LNCAP (cell line): ENCODE data around the gene LRRC3.

Source experiments
- TF ChIP-seq, protein P1 (sequence below): fragments of 450-650 bp; IDR thresholded peaks from 2 replicates; pipeline ENCODE4 v1.5.1; 2017; ENCODE audit warnings: mild to moderate bottlenecking

LRRC3 gene

DNA sequence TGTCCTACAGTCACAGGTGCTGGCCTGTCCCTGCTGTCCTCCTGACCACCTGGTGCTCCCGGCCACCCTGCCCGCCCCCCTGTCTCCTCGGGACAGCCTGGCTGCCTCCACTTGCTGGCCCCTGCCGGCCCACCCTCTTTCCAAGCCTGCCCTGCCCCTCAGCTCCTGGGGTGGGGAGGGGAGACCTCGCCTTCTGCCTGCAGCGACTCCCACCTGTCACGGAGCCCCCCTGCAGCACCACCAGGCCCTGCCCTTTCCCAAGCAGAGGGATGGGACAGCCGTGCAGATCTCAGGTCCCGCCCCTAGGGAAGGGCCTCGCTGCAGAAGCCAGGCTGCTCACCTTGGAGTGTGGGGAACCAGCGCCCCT is 7.5 kb downstream of the LRRC3 start:
- TF ChIP-seq, protein P1, sequence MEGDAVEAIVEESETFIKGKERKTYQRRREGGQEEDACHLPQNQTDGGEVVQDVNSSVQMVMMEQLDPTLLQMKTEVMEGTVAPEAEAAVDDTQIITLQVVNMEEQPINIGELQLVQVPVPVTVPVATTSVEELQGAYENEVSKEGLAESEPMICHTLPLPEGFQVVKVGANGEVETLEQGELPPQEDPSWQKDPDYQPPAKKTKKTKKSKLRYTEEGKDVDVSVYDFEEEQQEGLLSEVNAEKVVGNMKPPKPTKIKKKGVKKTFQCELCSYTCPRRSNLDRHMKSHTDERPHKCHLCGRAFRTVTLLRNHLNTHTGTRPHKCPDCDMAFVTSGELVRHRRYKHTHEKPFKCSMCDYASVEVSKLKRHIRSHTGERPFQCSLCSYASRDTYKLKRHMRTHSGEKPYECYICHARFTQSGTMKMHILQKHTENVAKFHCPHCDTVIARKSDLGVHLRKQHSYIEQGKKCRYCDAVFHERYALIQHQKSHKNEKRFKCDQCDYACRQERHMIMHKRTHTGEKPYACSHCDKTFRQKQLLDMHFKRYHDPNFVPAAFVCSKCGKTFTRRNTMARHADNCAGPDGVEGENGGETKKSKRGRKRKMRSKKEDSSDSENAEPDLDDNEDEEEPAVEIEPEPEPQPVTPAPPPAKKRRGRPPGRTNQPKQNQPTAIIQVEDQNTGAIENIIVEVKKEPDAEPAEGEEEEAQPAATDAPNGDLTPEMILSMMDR, result no peak

DNA sequence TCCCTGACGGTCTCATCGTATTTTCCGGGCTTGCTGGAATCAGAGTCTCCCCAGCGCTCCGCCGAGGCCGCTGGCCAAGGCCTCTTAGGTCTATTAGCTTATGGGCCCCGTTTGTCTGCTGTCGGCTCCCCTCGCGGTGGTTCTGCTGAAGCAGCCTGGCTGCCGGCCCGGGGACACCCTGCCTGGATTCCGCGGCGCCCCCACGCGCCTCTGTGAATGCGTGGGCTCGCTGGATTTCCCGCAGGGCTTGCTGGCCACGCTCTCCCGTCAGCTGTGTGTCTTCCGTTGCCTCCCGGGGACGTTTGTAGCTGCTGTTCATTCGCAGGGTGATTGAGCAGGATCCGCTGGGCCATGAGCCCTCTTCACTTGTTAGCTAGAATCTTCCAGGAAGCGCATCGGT is 8.4 kb downstream of the LRRC3 start:
- TF ChIP-seq, protein P1, result no peak

DNA sequence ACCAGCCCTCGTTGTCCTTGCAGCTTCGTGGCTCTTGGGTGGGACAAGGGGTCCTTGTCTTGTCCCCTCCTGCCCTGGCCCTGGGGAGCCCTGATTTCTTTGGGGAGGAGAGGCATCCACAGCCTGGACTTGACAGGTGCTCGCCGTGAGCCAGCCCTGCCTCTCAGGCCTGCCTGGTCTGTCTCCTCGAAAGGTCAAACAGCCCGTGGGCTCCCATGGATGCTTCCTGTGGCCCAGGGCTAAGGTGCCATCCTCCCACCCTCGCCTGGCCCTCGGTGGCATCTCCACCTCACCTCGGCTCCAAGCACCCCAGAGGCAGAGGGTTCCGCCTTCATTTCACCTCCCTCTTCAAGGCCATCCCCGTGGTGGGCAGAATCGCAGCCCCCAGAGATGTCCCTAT is 9.0 kb downstream of the LRRC3 start:
- TF ChIP-seq, protein P1, result no peak

DNA sequence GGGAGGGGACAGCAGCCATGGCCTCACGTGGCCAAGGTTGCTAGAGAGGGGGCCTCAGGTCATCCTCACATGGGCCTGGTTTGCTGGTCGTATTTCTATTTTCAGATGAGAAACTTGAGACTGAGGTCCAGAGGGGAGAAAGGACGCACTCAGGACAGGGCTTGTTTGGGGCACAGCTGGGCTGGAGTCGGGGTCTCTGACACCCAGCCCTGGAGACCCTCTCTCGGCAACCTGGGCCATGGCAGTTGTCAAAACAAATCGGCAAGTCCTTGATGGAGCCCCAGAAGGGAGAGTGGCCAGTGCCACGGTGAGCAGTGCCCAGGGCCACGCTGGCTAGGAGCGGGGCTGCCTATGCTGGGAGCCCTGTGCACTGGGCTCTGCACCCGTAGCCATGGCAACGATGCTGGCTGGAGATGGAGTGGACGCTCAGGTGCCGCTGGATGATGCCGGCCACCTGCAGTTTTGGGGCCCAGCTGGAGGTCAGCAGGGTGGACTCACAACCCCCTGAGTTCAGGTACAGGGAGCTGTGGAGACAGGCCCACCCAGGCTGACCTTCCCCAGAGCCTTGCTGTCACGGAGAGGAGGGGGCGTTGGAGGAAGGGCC is 11.1 kb downstream of the LRRC3 start:
- TF ChIP-seq, protein P1, result no peak

DNA sequence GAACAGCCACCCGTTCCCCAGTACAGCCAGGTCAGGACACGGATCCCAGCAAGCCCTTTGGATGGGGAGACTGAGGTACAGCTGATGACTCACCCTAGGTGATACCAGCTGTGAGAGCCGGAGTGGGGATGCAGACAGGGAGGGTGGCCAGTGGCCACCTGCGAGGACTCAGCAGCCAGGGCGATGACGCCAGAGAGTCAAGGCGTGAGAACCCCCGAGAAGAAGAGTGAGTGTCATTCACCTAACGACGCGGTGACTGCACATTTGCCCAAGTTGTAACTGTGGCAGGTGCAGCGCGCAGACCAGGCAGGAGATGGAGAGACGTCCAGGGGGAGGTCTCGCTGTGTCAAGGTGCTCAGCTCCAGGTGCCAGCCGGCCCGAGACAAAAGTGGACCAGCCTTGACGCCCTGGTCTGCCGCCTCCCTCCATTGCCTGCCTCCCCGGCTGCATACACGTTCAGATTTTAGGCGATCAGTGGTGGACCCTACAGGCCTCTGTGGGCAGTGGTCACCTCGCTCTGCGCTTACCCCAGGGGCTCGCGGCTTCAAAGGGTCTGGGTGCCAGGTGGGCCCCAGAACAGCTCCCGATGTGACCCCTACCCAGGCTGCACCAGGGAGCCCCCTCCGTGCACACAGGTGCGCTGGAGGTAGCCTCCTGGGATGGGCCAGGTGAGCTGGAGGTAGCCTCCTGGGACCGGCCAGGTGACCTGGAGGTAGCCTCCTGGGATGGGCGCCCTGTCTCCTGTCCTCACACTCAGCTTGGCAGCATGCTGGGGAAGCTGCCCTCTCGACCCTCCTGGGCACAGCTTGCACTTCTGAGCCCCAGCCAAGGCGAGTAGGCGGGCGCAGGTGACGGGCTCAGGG is 11.9 kb downstream of the LRRC3 start:
- TF ChIP-seq, protein P1, result no peak

DNA sequence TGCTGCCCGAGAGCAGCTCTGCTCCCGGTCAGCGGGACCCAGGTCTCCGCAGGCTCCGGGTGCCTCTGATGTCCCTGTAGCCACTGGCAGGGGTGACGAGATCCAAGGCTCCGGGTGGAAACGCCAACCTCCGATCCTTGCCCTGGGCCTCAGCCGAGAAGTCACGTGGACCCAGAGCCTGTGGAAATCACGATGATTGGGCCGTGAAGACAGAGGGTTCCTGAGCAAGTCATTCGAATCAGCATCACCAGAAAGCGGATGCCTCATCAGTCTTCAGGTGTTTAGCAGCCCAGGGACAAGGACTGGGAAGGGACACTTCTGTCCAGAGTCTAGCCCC is 12.5 kb downstream of the LRRC3 start:
- TF ChIP-seq, protein P1, result no peak

DNA sequence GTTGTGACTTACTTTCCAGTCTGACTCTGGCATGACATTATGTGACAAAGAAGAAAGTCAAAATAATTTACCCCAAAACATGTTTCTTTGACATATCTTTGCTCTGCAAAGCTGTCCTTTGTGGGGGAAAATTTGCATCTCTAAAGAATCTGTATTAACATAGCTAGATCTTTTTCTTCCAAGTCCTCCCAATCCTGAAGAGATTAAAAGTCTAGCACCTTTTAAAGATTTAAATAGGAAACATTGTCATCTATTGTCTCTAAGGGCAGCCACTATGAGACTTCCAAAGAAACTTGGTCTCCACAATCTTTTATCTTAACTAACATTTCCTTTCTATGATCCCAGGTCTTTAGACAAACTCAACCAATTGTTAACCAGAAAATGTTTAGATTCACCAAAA is 16.0 kb downstream of the LRRC3 start:
- TF ChIP-seq, protein P1, result no peak
